Measurements from ENCODE around the gene IGLON5. TPM values are rescaled to one million over a fixed set of nuclear protein-coding genes. Genes with fewer than 3 reads are reported as not detected.

IGLON5 gene
- total RNA-seq, 2 experiments from 2014 or later = not detected

DNA sequence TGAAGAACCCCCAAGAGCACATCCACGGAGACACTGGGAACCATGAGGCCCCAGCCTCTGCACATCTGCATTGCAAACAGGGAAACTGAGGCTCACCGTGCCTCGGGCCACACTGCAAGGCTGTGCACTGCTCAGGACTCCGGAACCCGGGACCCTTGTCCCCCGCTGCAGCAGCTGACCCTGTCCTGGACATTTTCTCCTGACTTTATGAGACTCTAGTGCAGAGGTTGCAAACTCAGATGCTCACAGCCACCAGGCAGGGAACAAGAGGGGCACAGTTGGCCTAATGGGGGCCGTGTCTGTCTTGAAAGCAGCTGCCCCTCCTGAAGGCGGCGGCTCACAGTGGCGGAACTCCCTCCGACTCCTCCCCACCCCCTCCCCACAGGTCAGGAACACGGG lies 16.5 kb upstream of the IGLON5 start:
- Mint-ChIP-seq H3K27me3 (peaks cover 2% of the 10 kb centered on the region), H3K4me1 (no peaks in the 10 kb centered on the region), H3K27ac (no peak overlapping the region), H3K4me3 (no peak overlapping the region), H3K36me3 (ENCODE audit: low read depth) (no peaks in the 10 kb centered on the region), H3K9me3 (no peaks in the 10 kb centered on the region)
- no peak for DNase-seq
- ChIA-PET POLR2A (no interaction called here), CTCF (no interaction called here)

DNA sequence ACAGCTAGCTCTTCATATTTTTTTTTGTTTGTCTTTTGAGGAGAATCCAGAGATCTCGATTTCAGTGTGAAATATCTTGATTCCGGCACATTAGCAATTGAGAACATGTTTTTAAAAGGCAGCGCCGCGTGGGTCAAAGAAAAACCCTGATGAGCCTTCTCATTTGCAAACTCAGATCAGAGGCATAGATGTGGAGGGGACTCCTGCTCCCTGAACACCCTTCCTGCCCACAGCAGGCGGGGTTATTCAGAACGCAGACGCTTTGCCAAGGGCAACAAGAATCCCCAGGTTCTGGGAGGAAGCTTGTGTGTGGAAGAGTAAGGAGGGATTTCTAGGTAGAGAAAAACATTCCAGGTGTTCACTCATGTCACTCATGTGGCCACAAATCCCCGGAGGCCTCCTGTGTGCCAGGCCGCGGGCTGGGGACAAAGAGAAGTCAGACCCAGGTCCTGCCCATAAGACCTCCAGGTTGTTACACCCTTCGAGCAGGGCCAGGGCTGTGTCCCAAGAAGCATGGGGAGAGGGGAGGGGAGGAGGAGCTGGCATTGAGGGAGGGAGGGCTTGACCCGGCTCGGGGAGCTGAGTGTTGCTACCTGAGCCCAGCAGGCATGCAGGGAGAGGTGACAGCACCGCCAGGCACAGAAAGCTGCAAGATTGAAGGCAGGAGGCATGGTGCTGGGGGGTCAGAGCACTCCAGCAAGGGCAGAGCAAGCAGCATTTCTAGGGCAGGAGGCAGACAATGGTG lies 15.9 kb upstream of the IGLON5 start:
- no peak overlapping the region for H3K4me3 Mint-ChIP-seq
- no peaks in the 10 kb centered on the region for H3K36me3 Mint-ChIP-seq (ENCODE audit: low read depth)
- CTCF ChIA-PET = no interaction called here
- H3K4me1 Mint-ChIP-seq = no peaks in the 10 kb centered on the region
- no peaks in the 10 kb centered on the region for H3K9me3 Mint-ChIP-seq
- DNase-seq = no peak
- H3K27ac Mint-ChIP-seq = no peak overlapping the region
- peaks cover 4% of the 10 kb centered on the region for H3K27me3 Mint-ChIP-seq
- POLR2A ChIA-PET = no interaction called here

DNA sequence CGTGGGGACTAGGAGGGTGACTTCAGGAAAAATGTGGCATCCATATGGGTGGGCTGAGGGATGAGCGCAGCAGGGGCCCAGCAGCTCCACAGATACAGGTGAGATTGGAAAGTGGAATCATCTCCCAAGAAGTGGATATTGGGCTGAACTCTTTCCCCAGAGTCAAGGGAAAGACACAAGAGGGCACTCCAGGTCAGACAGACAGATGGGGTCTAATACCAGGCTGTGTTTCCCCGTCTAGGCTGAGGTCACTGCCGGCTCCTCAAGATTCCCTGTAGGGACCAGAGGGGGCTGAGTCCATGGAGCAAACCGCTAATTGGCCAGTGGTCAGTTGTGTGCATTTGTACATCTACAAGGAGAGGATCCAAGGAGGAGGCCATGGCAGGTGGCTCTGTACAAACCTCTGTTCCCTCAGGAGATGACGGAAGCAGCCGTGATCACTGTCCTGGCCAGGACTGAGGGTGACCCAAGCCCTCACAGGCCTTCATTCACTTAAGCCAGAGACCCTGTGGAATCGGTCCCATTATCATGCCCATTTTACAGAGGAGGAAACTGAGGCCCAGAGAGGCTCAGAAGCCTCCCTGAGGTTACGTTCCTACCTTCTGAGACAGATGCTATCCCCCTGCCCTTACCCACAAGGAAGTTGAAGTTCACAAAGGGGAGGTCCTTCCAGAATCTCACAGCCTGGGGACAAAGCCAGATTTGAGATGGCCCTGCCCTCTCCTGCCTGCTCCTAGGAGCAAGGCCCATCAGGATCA lies 14.9 kb upstream of the IGLON5 start:
- DNase-seq = no peak
- H3K4me3 Mint-ChIP-seq = no peak overlapping the region
- ChIA-PET CTCF (no interaction called here), POLR2A (no interaction called here)
- H3K36me3 Mint-ChIP-seq (ENCODE audit: low read depth) = no peaks in the 10 kb centered on the region
- H3K4me1 Mint-ChIP-seq = no peaks in the 10 kb centered on the region
- H3K9me3 Mint-ChIP-seq = no peaks in the 10 kb centered on the region
- peaks cover 7% of the 10 kb centered on the region for H3K27me3 Mint-ChIP-seq
- no peak overlapping the region for H3K27ac Mint-ChIP-seq

DNA sequence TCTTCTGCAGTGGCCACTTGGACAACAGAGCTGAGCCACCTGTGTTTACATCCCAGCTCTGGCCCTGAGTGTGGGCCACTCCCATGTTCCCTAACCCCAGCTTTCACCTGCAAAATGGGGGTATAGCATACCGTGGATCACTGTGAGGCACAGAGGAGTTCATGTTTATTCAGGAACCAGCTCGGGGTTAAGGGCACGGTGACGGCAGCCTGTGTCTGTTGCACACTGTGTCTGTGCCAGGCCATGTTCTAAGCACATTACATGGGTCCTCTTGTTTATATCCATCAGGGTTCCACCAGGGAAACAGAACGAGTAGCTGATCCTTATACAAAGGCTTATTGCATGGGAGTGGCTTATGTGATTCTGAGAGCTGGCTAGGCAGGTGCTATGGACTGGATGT lies 14.0 kb upstream of the IGLON5 start:
- Mint-ChIP-seq H3K4me1 (no peaks in the 10 kb centered on the region), H3K27me3 (peaks cover 8% of the 10 kb centered on the region), H3K36me3 (ENCODE audit: low read depth) (no peaks in the 10 kb centered on the region), H3K9me3 (no peaks in the 10 kb centered on the region), H3K27ac (no peak overlapping the region), H3K4me3 (no peak overlapping the region)
- DNase-seq = no peak
- CTCF ChIA-PET = no interaction called here
- POLR2A ChIA-PET = no interaction called here

DNA sequence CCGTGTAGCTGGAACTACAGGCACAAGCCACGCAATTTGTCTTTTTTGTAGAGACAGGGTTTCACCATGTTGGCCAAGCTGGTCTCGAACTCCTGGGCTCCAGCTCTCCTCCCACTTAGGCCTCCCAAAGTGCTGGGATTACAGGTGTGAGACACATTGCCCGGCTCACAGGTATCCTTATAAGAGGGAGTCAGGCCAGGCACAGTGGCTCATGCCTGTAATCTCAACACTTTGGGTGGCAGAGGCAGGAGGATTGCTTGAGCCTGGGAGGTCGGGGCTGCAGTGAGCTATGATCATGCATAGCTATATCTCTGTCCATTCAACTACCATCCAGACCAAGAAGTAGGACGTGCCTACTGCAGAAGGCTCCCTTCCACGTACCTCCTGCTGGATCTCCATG lies 10.2 kb upstream of the IGLON5 start:
- H3K4me3 Mint-ChIP-seq = no peak overlapping the region
- DNase-seq = no peak
- H3K9me3 Mint-ChIP-seq = peaks cover 16% of the 10 kb centered on the region
- CTCF ChIA-PET = interaction anchor here (1.3 kb wide), 1 partner anchor 40 kb away, joined by 3 read pairs; the partner anchor contains the start of gene VSIG10L
- H3K36me3 Mint-ChIP-seq (ENCODE audit: low read depth) = no peaks in the 10 kb centered on the region
- peaks cover 17% of the 10 kb centered on the region for H3K27me3 Mint-ChIP-seq
- POLR2A ChIA-PET = interaction anchor here (0.7 kb wide), 1 partner anchor 43 kb away, joined by 4 read pairs; no protein-coding TSS in a partner anchor
- H3K4me1 Mint-ChIP-seq = no peaks in the 10 kb centered on the region
- no peak overlapping the region for H3K27ac Mint-ChIP-seq

DNA sequence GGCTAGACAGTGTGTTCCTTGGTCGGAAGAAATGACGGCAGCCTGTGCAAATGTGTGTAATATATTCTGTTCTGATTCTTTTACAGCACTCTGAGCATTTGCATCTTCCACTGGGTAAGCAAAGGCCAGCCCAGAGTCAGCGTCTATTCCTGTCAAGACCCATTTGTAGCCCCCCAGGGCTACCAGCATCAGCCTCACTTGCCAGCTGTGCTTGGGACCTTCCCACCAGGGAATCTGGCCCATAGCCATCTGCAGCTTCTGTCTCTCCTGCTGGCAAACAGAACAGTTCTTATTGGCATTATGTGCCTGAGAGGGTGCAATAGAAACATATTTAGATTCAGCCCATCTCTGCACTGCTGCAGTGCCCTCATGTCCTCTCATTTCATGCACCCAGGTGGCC lies 6.0 kb upstream of the IGLON5 start:
- DNase-seq = no peak
- H3K27ac Mint-ChIP-seq = no peak overlapping the region
- H3K4me3 Mint-ChIP-seq = no peak overlapping the region
- H3K36me3 Mint-ChIP-seq (ENCODE audit: low read depth) = no peaks in the 10 kb centered on the region
- H3K4me1 Mint-ChIP-seq = no peaks in the 10 kb centered on the region
- CTCF ChIA-PET = no interaction called here
- peaks cover 35% of the 10 kb centered on the region for H3K27me3 Mint-ChIP-seq
- H3K9me3 Mint-ChIP-seq = peaks cover 28% of the 10 kb centered on the region
- POLR2A ChIA-PET = no interaction called here

DNA sequence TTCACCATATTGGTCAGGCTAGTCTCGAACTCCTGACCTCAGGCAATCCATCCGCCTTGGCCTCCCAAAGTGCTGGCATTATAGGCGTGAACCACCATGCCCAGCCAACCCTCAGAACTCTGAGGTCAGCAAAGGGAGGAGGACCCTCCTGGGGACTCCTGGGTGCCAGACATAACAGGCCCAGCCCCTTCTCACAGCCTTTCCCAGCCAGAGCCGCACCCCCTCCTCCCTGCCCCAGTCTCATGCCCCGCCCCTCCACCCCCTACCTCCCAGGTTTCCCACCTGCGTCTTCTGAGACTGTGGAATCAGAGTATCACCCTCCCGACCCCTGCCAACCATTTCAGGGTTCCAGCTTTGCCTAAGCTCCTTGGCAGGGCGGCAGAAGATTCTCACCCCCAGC lies 5.2 kb downstream of the IGLON5 start:
- Mint-ChIP-seq H3K27me3 (peaks cover 18% of the 10 kb centered on the region), H3K36me3 (ENCODE audit: low read depth) (no peaks in the 10 kb centered on the region), H3K27ac (no peak overlapping the region), H3K4me1 (peaks cover 2% of the 10 kb centered on the region), H3K9me3 (peaks cover 3% of the 10 kb centered on the region), H3K4me3 (no peak overlapping the region)
- ChIA-PET POLR2A (no interaction called here), CTCF (no interaction called here)
- no peak for DNase-seq

DNA sequence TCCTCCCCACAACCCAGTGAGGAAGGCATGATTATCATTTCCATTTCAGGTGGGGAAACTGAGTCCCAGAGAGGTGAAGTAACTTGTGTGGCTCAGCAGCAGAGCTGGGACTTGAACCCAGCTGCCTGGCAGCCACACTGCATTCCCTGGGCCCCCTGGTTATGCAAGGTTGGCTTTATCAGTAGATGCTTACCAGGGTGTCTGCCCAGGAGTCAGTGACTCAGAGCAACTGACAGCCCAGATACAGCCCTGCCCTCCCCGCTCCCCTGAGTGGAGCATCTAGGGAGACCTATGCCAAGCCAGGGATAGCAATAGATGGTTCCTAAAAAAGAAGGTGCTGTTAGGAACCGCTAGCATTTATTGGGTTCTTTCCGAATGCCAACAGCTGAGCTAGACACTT lies 5.9 kb downstream of the IGLON5 start:
- H3K27me3 Mint-ChIP-seq = peaks cover 16% of the 10 kb centered on the region
- POLR2A ChIA-PET = no interaction called here
- peaks cover 3% of the 10 kb centered on the region for H3K9me3 Mint-ChIP-seq
- H3K36me3 Mint-ChIP-seq (ENCODE audit: low read depth) = no peaks in the 10 kb centered on the region
- H3K4me1 Mint-ChIP-seq = peaks cover 2% of the 10 kb centered on the region
- no peak for DNase-seq
- H3K27ac Mint-ChIP-seq = no peak overlapping the region
- CTCF ChIA-PET = no interaction called here
- H3K4me3 Mint-ChIP-seq = no peak overlapping the region

DNA sequence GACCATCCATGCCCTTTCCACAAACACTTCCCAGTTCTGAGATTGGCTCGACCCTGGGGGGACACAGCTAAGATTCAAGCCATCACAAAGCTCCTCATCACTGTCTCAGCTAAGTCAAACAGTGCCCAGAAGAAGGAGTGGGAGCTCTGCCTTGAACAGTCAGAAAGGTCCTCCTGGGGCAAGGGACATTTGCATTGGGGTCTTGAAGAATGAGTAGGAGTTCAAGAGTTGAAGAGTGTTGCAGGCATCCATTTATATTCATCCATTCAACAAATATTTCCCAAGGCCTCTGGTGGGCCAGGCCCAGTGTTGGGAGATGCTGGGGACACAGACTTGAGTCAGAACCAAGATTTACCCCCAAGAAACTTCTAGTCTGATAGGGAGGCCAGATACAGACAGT lies 6.5 kb downstream of the IGLON5 start:
- POLR2A ChIA-PET = no interaction called here
- Mint-ChIP-seq H3K4me3 (no peak overlapping the region), H3K27me3 (peaks cover 13% of the 10 kb centered on the region), H3K36me3 (ENCODE audit: low read depth) (no peaks in the 10 kb centered on the region), H3K27ac (no peak overlapping the region), H3K9me3 (peaks cover 3% of the 10 kb centered on the region), H3K4me1 (peaks cover 2% of the 10 kb centered on the region)
- DNase-seq = no peak
- CTCF ChIA-PET = no interaction called here

DNA sequence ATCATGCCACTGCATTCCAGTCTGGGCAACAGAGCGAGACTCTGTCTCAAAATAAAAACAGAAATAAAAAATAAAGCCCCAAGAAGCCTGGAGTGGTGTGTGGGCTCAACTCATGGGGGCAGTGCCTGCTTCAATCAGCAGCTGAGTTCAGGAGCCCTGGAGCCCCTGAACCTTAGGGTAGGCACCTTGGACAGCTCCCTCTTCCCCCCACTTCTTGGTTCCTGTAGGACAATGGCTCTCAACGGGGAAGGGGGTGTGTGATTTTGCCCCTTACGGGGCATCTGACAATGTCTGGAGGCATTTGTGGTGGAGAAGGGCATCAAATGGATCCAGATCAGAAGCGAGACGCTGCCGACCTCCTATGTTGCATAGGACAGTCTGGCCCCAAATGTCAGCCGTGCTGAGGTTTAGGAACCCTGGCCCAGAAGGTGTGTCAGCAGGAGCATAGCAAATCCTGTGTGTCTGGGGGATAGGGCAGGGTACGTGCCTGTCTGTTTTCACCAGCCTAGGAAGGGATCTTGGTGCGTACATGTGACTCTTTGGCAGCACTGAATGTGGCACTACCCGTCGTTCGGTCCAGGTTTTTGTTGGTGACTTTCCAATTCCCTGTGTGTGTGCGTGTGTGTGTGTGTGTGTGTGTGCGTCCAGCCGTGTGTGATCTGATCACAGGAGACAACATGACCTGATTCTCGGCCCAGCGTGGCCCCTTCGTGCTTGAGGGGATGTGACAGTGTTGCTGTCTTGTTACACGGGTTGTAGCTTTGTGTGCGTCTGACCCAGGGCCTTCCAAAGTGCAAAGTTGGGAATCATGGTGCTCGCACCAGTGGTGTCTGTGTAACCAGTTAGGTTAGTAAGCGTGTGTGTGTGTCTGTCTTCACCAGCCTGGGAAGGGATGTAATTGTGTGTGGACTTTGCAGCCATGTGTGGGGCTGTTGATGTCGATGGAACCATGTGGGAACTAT lies 7.5 kb downstream of the IGLON5 start:
- ChIA-PET CTCF (interaction anchor here (0.6 kb wide), 1 partner anchor 310 kb away, joined by 3 read pairs; no protein-coding TSS in a partner anchor), POLR2A (no interaction called here)
- H3K27me3 Mint-ChIP-seq = peaks cover 9% of the 10 kb centered on the region
- H3K4me3 Mint-ChIP-seq = no peak overlapping the region
- H3K9me3 Mint-ChIP-seq = peaks cover 3% of the 10 kb centered on the region
- no peaks in the 10 kb centered on the region for H3K36me3 Mint-ChIP-seq (ENCODE audit: low read depth)
- H3K4me1 Mint-ChIP-seq = peaks cover 2% of the 10 kb centered on the region
- H3K27ac Mint-ChIP-seq = no peak overlapping the region
- no peak for DNase-seq

DNA sequence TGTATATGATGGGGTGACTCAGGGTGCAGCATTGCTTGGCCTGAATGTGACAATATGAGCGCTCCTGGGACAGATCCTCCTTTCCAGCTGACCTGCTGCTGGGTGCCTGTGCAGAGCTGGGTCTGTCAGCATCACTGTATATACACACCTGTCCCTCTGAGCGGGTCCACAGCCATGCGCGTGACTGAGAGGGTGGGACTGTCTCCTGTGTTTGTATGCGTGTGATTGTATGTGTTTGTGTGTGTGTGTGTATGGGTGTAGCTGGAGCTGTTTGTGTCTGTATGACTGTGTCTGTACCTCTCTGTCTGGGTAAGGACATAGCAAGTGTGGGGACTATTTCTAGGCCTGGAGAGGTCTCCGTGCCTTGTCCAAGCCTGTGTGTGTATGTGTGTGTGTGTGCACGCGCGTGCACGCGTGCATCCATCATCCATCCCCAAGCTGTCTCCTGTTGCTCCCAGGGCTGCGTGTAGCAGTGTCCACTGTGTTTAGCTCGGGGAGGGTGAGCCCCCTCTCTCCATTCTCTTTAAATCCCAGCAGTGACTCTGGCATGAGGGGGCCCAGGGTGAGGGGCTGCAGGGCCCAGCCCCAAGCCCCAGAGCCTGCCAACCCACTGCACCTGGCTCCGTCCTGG lies 8.3 kb downstream of the IGLON5 start:
- Mint-ChIP-seq H3K27me3 (peaks cover 14% of the 10 kb centered on the region), H3K9me3 (peaks cover 3% of the 10 kb centered on the region), H3K4me3 (no peak overlapping the region), H3K36me3 (ENCODE audit: low read depth) (no peaks in the 10 kb centered on the region), H3K27ac (no peak overlapping the region), H3K4me1 (peaks cover 2% of the 10 kb centered on the region)
- ChIA-PET CTCF (no interaction called here), POLR2A (no interaction called here)
- DNase-seq = no peak

DNA sequence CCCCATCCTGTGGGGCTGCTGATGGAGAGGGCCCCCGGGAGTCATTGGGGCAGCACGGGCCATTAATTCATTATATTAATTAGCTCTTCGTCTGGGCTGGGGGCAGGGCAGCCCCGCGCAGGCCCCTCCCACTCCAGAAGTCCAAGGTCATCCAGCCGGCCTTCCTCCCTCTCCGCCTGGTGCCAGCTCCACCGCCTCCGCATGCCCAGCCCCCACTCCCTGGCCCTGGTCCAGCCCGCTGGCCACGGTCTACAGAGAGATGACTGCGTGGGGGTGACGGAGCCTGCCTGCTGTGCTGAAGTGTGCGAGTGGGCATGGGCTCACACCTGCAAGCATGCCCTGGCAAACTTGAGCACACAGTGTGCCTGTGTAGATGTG lies 8.8 kb downstream of the IGLON5 start:
- no peak for DNase-seq
- peaks cover 2% of the 10 kb centered on the region for H3K4me1 Mint-ChIP-seq
- peaks cover 2% of the 10 kb centered on the region for H3K9me3 Mint-ChIP-seq
- ChIA-PET CTCF (no interaction called here), POLR2A (no interaction called here)
- H3K27me3 Mint-ChIP-seq = peaks cover 14% of the 10 kb centered on the region
- no peak overlapping the region for H3K4me3 Mint-ChIP-seq
- H3K36me3 Mint-ChIP-seq (ENCODE audit: low read depth) = no peaks in the 10 kb centered on the region
- no peak overlapping the region for H3K27ac Mint-ChIP-seq

DNA sequence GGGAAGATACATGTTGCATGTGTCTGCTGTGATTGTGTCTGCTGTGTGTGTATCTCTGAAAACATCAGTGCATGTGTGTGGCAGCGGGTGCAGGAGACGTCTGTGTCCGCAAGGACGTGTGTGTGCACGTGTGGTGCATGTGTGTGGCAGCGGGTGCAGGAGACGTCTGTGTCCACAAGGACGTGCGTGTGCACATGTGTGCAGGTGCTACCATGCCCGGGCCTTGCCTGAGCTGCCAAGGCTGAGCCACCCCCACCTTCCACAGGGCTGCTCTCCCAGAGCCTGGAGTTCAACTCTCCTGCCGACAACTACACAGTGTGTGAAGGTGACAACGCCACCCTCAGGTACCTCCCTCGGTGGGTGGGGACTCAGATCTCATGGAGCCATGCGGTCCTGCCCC lies 10.4 kb downstream of the IGLON5 start:
- H3K4me1 Mint-ChIP-seq = peaks cover 3% of the 10 kb centered on the region
- H3K27ac Mint-ChIP-seq = no peak overlapping the region
- H3K36me3 Mint-ChIP-seq (ENCODE audit: low read depth) = no peaks in the 10 kb centered on the region
- no peaks in the 10 kb centered on the region for H3K9me3 Mint-ChIP-seq
- no peak for DNase-seq
- ChIA-PET CTCF (no interaction called here), POLR2A (no interaction called here)
- H3K4me3 Mint-ChIP-seq = no peak overlapping the region
- peaks cover 25% of the 10 kb centered on the region for H3K27me3 Mint-ChIP-seq

Data from activated CD4-positive, alpha-beta T cell treated with anti-CD3 and anti-CD28 coated beads, Interleukin-2, amount 10 ng/mL, durations not matched to agents 7 days and 5 days (primary cell).